GM12892 (cell line): ENCODE results near the gene ASTL.

Source experiments
- DNase-seq: peaks from one replicate; pipeline ENCODE4 v3.0.0; 2011; ENCODE audit not compliant: insufficient read length
- FAIRE-seq: peaks from 2 replicates; lab custom pipeline; 2011; peaks lifted over from hg19 to GRCh38; lab: Jason Lieb, UNC
- POLR2A ChIP-seq: IDR thresholded peaks from 2 replicates; pipeline ENCODE4 v1.6.1; 2011; ENCODE audit warnings: low read depth, low read length, control low read depth
- POLR2AphosphoS5 ChIP-seq: IDR thresholded peaks from 2 replicates; pipeline ENCODE4 v1.6.1; 2011; ENCODE audit warnings: low read depth, low read length, control low read depth
- TAF1 ChIP-seq: IDR thresholded peaks from 2 replicates; pipeline ENCODE4 v1.6.1; 2011; ENCODE audit warnings: low read depth, mild to moderate bottlenecking, control low read depth, low read length, borderline replicate concordance

ASTL gene

DNA sequence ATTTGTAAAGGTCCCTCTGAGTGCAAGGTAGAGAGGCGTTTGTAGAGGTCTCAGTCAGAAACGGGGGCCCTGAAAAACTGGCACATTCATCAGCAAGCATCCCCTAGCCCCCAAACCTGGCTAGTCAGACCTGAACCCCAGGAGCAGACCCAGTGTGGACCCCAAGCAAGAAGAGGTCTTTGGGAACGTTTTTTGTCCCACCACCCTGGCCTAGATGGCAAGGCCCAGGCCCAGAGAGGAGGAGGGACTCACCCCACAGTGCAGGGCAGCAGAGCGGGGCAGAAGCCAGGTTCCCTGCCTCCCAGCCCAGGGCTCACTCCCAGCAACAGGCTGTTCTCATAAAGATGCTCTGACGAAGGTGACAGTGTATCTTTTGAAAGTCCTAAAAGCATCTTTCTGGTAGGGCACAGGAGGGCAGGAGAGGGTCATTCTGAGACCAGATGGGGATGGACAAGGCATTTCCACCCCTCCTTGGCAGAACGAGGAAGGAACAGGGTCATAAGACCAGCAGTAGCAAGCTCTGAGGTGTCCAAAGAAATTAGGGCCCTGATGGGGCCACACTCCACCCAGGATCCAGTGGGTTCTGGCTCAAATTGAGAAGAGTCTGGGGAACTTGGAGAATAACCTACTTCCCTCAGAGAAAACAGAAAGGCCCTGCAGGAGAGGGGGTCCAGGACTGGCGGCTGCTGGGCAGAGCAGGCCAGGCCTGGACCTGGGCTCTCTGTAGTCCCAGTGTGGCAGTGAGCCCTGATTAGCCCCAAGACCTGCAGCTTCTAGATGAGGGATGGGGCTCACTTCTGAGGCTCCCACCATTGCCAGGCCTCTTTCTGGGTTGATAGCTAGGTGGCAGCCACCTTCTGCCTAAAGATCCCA is 40.1 kb downstream of the ASTL start:
- no peak for TF ChIP-seq POLR2AphosphoS5
- no peak for TF ChIP-seq TAF1
- TF ChIP-seq POLR2A, result no peak
- FAIRE-seq (no peak), DNase-seq (no peak)

DNA sequence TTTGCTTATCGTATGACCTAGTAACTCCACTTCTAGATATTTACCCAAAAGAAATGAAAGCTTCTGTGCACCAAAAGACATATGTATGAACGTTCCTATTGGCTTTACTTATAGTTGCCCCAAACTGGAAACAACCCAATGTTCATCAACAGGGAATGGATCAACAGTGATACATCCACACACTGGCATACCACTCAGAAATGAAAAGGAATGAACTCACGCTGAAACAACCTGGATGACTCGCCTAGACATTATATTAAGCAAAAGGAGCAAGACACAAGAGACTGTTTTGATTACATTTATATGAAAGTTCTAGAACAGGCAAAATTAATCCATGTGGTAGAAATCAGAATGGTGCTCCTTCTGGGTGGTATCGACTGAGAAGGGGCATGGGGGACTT is 40.9 kb downstream of the ASTL start:
- FAIRE-seq (no peak), DNase-seq (no peak)
- TF ChIP-seq POLR2A (no peak), POLR2AphosphoS5 (no peak)

DNA sequence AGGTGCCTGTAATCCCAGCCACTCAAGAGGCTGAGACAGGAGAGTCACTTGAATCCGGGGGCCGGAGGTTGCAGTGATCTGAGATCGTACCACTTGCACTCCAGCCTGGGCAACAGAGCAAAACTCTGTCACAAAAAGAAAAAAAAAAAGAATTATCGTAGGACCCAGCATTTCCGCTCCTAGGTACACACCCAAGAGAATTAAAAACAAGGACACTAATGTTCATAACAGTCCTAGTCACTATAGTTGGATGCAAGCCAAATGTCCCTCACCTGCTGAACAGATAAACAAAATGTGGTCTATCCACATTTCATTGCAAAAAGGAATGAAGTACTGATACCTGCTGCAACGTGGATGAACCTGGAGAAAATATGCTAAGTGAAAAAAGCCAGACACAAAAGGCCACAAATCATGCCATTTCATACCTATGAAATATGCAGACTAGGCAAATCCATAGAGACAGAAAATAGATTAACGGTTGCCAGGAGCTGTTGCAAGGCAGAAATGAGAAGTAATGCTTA is 43.1 kb downstream of the ASTL start:
- TF ChIP-seq TAF1, result no peak
- TF ChIP-seq POLR2AphosphoS5, result no peak
- no peak for TF ChIP-seq POLR2A
- no peak for DNase-seq
- FAIRE-seq, result no peak

DNA sequence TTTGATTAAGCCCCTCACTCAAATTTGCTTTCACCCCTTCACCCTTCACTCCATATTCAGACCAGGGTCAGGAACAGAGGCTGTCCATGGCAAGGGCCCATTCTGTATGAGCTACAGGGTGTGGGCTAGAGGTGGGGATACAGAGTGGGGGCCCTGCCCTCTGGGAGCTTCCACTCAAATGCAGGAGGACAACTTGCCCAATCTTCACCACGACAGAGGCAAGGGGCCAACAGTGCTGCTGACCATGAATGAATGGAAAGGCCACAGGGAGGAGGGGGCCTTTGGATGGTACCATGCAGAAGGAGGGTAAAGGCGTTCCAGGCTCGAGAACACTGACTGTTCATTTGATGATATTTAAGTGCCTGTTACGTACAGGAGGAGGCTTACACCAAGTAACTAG is 44.8 kb downstream of the ASTL start:
- no peak for FAIRE-seq
- TF ChIP-seq POLR2AphosphoS5, result no peak
- TF ChIP-seq TAF1, result no peak
- no peak for TF ChIP-seq POLR2A
- no peak for DNase-seq

DNA sequence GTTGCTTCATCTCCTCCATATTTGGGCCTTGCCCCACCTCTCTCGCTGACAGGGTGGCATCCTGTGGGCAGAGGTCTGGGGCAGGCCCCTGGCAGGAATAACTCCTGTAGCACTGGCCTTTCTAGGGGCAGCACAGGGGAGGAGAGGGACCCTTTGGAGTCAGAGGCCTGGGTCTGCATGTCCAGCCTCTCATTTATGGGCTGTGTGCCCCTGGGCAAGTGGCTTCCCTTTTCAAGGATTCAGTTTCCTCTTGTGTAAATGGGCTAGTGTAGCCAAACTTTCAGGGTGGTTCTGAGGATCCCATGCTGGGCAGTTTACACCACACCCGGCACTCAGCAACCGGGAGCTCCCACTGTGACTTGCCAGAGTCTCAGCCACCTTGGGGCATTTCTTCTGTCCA is 45.4 kb downstream of the ASTL start:
- no peak for DNase-seq
- FAIRE-seq, result no peak
- TF ChIP-seq POLR2AphosphoS5 (no peak), TAF1 (no peak), POLR2A (no peak)

DNA sequence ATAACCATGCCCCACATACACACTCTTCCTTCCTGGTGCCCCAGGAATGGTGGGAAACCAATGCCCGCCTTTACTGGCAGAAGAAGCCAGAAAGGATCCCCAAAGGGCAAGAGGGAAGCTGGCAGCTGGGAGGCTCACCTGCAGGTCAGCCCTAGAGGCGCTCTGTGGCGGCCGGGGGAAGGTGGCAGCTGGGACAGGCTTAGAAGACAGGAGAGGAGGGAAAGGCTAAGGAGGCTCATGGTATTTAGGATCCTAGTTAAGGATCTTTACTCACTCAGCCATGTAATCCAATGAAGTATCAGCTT is 45.8 kb downstream of the ASTL start:
- FAIRE-seq, result no peak
- no peak for TF ChIP-seq POLR2A
- TF ChIP-seq TAF1, result no peak
- TF ChIP-seq POLR2AphosphoS5, result no peak
- no peak for DNase-seq

DNA sequence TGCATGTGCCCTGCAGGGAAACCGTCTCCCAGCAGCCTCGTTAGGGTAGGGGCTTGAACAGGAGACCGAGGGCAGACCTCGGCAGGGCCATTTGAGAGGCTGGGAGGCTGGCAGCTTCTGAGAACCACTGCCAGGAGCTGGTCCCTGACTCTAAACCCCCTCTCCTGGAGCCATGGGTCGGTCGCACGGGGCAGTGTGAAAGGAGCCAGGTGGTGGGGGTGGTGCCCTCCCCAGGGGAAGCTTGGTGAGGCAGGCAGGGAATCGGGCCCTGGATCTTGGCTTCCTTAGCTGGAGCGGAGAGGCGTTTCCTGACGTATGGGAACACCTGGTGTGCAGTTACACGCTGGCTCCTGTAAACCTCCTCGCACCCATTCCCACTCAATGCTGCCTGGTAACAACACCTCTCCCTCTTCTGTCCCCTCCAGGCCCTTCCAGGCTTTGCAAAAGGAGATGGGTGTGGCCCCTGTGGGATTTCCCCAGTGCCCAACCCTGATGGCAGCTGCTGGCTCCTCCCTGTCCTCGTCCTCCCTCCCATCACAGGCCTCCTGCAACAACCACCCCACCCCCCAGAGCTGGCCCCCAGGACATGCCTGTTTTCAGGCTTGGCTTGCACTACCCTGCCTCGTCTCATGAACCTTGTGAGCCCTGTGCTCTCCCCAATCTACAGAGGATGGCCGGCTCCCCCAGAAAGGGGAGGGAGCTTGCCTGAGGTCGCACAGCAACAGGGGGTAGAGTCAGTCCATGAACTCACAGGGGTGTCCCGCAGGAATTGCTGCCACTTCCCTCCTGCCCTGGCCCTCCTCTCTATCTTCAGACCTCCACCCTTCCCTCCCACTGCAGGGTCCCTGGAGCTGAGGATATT is 46.4 kb downstream of the ASTL start:
- FAIRE-seq (no peak), DNase-seq (peak; percentile 5)
- TF ChIP-seq POLR2AphosphoS5 (no peak), POLR2A (no peak), TAF1 (no peak)

DNA sequence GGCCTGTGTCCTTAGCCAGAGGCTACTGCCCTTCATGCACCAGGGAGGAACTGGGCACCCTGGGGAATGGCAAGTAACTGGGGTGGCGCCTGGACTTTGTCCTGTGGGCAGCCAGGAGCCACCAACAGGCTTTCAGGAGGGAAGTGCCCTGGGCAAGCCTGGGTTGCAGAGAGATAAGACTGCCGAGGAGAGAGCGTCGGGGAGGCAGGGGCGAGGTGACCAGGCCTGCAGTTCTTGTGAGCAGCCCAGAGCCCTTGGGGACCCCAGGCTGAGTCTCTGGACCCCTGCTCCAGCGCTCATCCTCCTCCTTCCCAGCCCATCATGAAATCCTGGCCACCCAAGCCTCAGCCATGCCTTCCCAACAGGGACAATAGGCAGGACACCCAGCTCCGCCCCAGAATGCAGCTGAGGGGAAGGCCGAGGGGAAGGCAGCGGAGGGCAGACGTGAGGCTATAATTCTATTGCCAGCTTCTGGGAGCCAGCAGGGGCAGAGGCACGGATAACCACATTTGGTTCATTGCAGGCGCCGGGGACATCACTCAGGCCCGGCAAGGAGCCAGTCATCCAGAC is 47.1 kb downstream of the ASTL start:
- DNase-seq (peak; percentile 4), FAIRE-seq (no peak)
- TF ChIP-seq POLR2AphosphoS5 (no peak), POLR2A (no peak), TAF1 (no peak)

DNA sequence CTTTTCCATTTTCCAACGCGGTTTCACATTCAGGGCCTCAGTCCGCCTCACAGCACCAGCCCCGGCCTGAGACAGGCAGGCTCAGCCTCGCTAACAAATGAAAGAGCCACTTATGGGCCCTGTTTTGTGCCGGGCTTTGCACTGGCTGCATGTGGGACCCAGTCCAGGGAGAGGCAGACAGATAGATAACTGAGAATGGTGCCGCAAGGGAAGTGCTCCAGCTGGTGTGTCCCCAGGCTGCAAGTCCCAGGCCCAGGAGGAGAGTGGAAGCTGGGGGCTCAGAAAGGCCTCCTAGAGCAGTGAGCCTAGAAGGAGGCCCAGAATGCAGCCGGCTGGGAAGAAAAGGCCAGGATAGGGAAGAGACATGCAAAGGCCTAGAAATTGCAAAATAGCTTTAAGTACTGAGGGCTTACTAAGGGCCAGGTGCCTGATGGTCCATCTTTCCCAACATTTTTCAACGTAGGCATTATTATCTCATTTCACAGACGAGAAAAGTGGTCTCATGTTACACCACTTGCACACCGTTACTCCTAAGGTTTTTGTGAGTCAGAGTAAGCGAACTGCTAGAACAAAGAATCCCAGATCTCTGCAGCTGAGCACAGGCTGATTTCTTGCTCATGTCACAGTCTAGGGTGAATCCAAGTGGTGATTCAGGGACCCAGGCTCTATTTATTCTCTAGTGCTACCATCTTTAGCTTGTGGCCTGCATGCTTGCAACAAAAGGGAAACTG is 47.9 kb downstream of the ASTL start:
- TF ChIP-seq TAF1 (no peak), POLR2A (no peak), POLR2AphosphoS5 (no peak)
- DNase-seq (no peak), FAIRE-seq (no peak)

DNA sequence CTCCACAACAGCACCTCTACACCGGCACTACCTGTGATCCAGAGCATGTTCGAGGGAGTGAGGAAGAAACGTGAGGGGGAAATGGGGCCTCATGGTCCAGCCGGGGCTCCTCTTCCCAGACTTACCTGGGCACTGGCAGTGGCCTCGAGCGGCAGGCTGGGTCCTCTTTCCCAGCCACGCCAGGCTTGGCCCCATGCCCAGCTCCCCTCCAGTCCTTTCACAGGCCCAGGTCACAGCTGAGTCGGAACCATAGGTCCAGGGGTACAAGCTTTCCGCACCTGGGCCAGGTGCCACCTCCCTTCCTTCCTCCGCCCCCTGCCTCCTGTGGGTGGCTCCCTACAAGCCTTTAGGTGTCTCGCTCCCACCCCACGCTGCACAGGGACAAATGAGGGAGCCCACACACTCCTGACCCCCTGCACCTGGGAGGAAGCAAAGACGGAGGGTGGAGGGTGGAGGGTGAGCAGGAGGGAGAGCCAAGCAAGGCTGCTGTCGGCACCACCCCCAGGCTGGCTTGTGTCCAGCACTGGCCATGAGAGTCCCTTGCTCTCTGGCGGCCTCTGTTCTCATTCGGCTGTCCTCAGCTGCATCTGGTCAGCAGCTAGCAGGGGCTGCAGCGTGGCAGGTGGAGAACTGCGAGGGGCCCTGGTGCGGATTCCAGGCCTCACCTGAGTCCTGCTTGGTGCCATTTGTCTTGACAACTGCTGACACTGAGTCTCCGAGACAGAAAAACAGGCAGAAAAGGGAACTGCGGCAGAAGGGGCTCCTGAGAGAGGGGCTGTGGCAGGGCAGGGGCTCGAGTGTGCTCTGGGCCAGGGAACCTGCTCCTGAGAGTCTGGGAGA is 48.7 kb downstream of the ASTL start:
- TF ChIP-seq POLR2A, result no peak
- TF ChIP-seq TAF1, result no peak
- no peak for TF ChIP-seq POLR2AphosphoS5
- FAIRE-seq, result no peak
- DNase-seq, result no peak
